ENCODE data around the gene IFNAR1. TPM values are rescaled to one million over a fixed set of nuclear protein-coding genes. Genes with fewer than 3 reads are reported as not detected.

IFNAR1 gene
- total and polyA plus RNA-seq, 2 donors (not counting 1 experiment from before 2014, with no cell fraction given): 17.5 to 23.1 TPM

DNA sequence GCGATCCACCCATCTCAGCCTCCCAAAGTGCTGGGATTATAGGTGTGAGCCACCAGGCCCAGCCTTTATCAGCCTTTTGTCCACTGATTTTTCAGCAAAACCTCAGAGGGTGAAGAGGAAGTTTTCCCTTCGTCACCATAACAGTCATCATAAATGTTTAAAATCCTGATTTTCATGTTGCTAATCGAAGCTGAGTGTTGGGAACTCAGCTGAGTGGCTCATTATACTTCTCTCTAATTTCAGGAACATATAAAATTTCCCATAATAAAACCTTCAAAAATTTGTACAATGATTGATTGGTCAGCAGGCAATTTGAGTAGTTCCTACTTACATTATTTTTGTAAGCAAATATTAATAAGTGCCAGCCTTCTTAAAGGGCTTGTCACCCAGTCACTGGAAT is 46.6 kb downstream of the IFNAR1 start:
- H4K20me1 ChIP-seq (ENCODE audit: control insufficient read depth, extremely low read depth, insufficient read depth, low read length): no peaks in the 10 kb centered on the region
- no peak overlapping the region for H2AFZ ChIP-seq (ENCODE audit: low read length)
- no peaks in the 10 kb centered on the region for H3K4me1 ChIP-seq (ENCODE audit: control insufficient read depth, extremely low read depth, insufficient read depth, low read length)
- H3K4me3 ChIP-seq (replicated peaks in 1 of 4; ENCODE audit: control extremely low read depth in 1 of 4, insufficient read depth in 1 of 4, low read depth in 3 of 4, low read length in 4 of 4): no peak overlapping the region
- H3K27ac ChIP-seq (ENCODE audit: insufficient read depth, low read length): no peak overlapping the region
- H3K36me3 ChIP-seq (ENCODE audit: control insufficient read depth, insufficient read depth, low read length): no peaks in the 10 kb centered on the region
- H3K9ac ChIP-seq (ENCODE audit: insufficient read depth, low read length): no peak overlapping the region
- H3K79me2 ChIP-seq (ENCODE audit: control insufficient read depth, insufficient read depth, low read length): no peaks in the 10 kb centered on the region
- H3K9me3 ChIP-seq (ENCODE audit: control insufficient read depth, insufficient read depth, low read depth, low read length): no peaks in the 10 kb centered on the region
- no peak overlapping the region for H3K4me2 ChIP-seq (ENCODE audit: extremely low read depth, insufficient read depth, low read length)
- no peak for DNase-seq (ENCODE audit: low read depth in 2 of 2)
- TF ChIP-seq EZH2 (IDR thresholded peaks at IDR 0.05; ENCODE audit: low read length, missing control alignments): no peak
- TF ChIP-seq, protein P1, sequence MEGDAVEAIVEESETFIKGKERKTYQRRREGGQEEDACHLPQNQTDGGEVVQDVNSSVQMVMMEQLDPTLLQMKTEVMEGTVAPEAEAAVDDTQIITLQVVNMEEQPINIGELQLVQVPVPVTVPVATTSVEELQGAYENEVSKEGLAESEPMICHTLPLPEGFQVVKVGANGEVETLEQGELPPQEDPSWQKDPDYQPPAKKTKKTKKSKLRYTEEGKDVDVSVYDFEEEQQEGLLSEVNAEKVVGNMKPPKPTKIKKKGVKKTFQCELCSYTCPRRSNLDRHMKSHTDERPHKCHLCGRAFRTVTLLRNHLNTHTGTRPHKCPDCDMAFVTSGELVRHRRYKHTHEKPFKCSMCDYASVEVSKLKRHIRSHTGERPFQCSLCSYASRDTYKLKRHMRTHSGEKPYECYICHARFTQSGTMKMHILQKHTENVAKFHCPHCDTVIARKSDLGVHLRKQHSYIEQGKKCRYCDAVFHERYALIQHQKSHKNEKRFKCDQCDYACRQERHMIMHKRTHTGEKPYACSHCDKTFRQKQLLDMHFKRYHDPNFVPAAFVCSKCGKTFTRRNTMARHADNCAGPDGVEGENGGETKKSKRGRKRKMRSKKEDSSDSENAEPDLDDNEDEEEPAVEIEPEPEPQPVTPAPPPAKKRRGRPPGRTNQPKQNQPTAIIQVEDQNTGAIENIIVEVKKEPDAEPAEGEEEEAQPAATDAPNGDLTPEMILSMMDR (conservative IDR thresholded peaks at IDR 0.05 in 1 of 2, IDR thresholded peaks at IDR 0.05 in 1 of 2; ENCODE audit: low read depth in 1 of 2, low read length in 2 of 2): no peak
- peaks cover 3% of the 10 kb centered on the region for H3K27me3 ChIP-seq (ENCODE audit: control insufficient read depth, insufficient read depth, low read length)

DNA sequence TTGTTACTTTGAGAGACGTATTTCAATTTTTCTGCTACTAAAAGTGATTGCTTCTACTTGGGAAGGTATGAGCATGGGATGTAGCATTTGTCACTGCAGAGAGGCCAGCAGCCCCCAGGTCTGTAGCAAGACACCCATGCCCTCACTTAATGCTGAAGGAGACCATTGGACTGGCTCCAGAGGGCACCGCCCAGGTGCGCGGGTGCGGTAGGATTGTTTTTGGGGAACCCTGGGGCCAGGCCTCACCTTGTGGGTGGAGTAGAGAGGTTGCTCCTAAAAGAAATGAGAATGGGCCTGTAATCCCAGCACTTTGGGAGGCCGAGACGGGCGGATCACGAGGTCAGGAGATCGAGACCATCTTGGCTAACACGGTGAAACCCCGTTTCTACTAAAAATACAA is 47.8 kb downstream of the IFNAR1 start:
- H2AFZ ChIP-seq (ENCODE audit: low read length): no peak overlapping the region
- no peaks in the 10 kb centered on the region for H4K20me1 ChIP-seq (ENCODE audit: control insufficient read depth, extremely low read depth, insufficient read depth, low read length)
- no peaks in the 10 kb centered on the region for H3K9me3 ChIP-seq (ENCODE audit: control insufficient read depth, insufficient read depth, low read depth, low read length)
- TF ChIP-seq, protein P1 (conservative IDR thresholded peaks at IDR 0.05 in 1 of 2, IDR thresholded peaks at IDR 0.05 in 1 of 2; ENCODE audit: low read depth in 1 of 2, low read length in 2 of 2): no peak
- TF ChIP-seq EZH2 (IDR thresholded peaks at IDR 0.05; ENCODE audit: low read length, missing control alignments): no peak
- H3K9ac ChIP-seq (ENCODE audit: insufficient read depth, low read length): no peak overlapping the region
- H3K79me2 ChIP-seq (ENCODE audit: control insufficient read depth, insufficient read depth, low read length): no peaks in the 10 kb centered on the region
- H3K36me3 ChIP-seq (ENCODE audit: control insufficient read depth, insufficient read depth, low read length): no peaks in the 10 kb centered on the region
- H3K27me3 ChIP-seq (ENCODE audit: control insufficient read depth, insufficient read depth, low read length): peaks cover 3% of the 10 kb centered on the region
- H3K4me2 ChIP-seq (ENCODE audit: extremely low read depth, insufficient read depth, low read length): no peak overlapping the region
- H3K4me1 ChIP-seq (ENCODE audit: control insufficient read depth, extremely low read depth, insufficient read depth, low read length): no peaks in the 10 kb centered on the region
- H3K4me3 ChIP-seq (replicated peaks in 1 of 4; ENCODE audit: control extremely low read depth in 1 of 4, insufficient read depth in 1 of 4, low read depth in 3 of 4, low read length in 4 of 4): no peak overlapping the region
- no peak overlapping the region for H3K27ac ChIP-seq (ENCODE audit: insufficient read depth, low read length)
- no peak for DNase-seq (ENCODE audit: low read depth in 2 of 2)

DNA sequence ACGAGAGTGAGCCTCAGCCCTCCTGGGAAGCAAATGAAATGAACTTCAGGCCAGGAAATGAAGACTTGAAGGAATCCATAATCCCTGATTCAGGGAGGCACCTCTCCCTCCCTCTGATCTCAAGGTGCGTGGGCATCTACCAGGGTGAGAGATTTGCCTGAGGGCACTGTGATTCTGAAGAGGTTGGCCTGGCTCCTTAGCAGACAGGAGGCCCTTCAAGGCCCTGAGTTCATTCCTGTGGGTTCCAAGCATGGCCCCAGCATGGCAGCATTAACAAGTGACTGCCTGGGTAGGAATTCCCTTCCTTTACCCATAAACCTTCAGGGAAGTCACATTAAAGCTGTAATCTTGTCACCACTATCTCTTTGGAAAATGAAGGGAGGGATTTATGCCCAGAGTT is 48.7 kb downstream of the IFNAR1 start:
- peak in 1 of 2 donors; percentile 10 for DNase-seq (ENCODE audit: low read depth in 2 of 2)
- no peaks in the 10 kb centered on the region for H3K9me3 ChIP-seq (ENCODE audit: control insufficient read depth, insufficient read depth, low read depth, low read length)
- no peaks in the 10 kb centered on the region for H3K79me2 ChIP-seq (ENCODE audit: control insufficient read depth, insufficient read depth, low read length)
- H3K4me2 ChIP-seq (ENCODE audit: extremely low read depth, insufficient read depth, low read length): no peak overlapping the region
- no peak for TF ChIP-seq EZH2 (IDR thresholded peaks at IDR 0.05; ENCODE audit: low read length, missing control alignments)
- TF ChIP-seq, protein P1 (conservative IDR thresholded peaks at IDR 0.05 in 1 of 2, IDR thresholded peaks at IDR 0.05 in 1 of 2; ENCODE audit: low read depth in 1 of 2, low read length in 2 of 2): no peak
- no peaks in the 10 kb centered on the region for H3K4me1 ChIP-seq (ENCODE audit: control insufficient read depth, extremely low read depth, insufficient read depth, low read length)
- H3K27ac ChIP-seq (ENCODE audit: insufficient read depth, low read length): no peak overlapping the region
- H3K36me3 ChIP-seq (ENCODE audit: control insufficient read depth, insufficient read depth, low read length): no peaks in the 10 kb centered on the region
- no peaks in the 10 kb centered on the region for H4K20me1 ChIP-seq (ENCODE audit: control insufficient read depth, extremely low read depth, insufficient read depth, low read length)
- H2AFZ ChIP-seq (ENCODE audit: low read length): no peak overlapping the region
- peaks cover 3% of the 10 kb centered on the region for H3K27me3 ChIP-seq (ENCODE audit: control insufficient read depth, insufficient read depth, low read length)
- H3K4me3 ChIP-seq (replicated peaks in 1 of 4; ENCODE audit: control extremely low read depth in 1 of 4, insufficient read depth in 1 of 4, low read depth in 3 of 4, low read length in 4 of 4): no peak overlapping the region
- no peak overlapping the region for H3K9ac ChIP-seq (ENCODE audit: insufficient read depth, low read length)

Data from fibroblast of lung (primary cell).